NCI-H2196 treated with DMSO at 0.1 percent for 48 hours (cell line): ENCODE measurements around the gene TIMM9.
A peak's percentile ranks its signal among the peaks of the same experiment; 100 is the strongest.
"Not testable (repeated sequence)": the region's sequence is repeated elsewhere in the genome, so short reads cannot be mapped to it uniquely, and the experiment has no call there.

Experiments
- DNase-seq: peaks from one replicate; lab custom pipeline; 2025; ENCODE audit not compliant: unreplicated experiment; lab: John Stamatoyannopoulos, UW

The TIMM9 gene

GRCh38 chr14:58398895-58399294 is 28.4 kb downstream of the TIMM9 start:
- no peak for DNase-seq

- DNase-seq: no peak
Observed at GRCh38 chr14:58398495-58398894, 28.8 kb downstream of the TIMM9 start.

DNA sequence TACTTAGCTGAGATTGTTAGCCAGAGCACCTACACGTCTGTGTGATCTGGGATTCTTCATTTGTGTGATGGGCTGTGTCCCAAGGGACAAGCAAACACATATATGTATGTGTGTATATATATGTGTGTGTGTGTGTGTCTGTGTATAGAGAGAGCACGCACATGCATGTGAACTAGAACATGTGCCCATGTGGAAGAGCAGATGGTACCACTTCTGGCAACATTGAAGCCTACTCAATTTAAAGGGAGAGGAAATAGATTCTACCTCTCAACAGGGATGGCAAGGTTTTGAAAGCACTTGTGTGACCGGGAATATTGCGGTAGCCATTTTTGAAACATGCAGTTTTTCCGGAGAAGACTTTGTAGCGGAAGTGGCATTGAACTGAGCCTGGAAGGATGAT is 30.2 kb downstream of the TIMM9 start:
- no peak for DNase-seq

GRCh38 chr14:58395812-58396788 is 31.2 kb downstream of the TIMM9 start, which contains the start of gene TOMM20L:
TSS of gene TOMM20L (plus strand) at chr14:58395930. CDS start at chr14:58395958, 28 bp downstream.
- peak; percentile 54 for DNase-seq

GRCh38 chr14:58395562-58395811 is 31.8 kb downstream of the TIMM9 start:
- no peak for DNase-seq

- DNase-seq: no peak
Observed at GRCh38 chr14:58390830-58391229, 36.5 kb downstream of the TIMM9 start.

GRCh38 chr14:58376791-58377190 is 50.5 kb downstream of the TIMM9 start:
- DNase-seq: no peak

DNA sequence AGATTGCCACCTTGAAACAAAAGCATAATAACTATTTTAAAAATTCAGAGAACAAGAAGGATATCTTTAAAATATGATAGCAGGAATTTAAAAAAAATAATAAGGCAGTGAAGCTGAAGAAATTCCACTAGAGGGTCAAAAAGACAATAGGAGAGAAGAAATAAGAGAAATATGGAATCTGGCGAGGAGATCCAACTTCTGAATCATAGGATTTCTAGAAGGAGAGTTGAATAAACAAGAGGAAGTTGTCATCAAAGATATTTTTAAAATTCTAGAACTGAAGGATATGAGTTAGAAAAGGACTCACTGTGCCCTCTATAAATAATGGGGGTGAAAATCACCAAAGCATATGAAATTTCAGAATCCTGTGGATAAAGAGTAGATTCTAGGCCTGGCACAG is 58.4 kb downstream of the TIMM9 start:
- DNase-seq: no peak

DNA sequence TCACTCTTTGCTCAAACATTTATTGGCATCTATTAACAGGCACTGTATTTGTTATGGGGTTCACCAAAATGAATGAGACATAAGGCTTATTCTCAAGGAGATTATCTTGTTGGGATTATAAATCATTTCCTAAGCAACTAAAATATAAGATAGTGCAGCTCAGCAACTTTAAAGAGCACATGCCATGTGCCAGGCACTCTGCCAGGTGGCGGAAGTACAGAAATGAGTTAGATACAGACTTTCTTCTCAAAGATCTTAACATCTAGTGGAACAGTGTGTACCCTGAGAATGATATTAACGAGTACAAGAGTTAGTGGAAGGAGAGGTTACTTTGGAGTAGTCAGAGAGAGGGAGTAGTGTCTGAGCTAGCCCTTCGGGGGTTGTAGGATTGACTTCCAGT is 60.0 kb downstream of the TIMM9 start:
- DNase-seq: no peak

DNA sequence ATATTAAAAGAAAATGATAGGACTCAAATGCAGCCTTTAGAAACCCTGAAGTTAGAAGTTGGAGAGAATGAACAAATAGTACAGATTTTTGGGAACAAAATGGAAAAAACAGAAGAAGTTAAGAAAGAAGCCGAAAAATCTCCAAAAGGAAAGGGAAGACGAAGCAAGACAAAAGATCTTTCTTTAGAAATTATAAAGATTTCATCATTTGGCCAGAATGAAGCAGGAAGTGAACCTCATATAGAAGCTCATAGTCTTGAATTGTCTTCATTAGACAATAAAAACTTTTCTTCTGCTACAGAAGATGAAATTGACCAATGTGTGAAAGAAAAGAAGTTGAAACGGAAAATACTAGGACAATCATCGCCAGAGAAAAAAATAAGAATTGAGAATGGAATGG is 63.0 kb downstream of the TIMM9 start:
- DNase-seq: no peak

DNA sequence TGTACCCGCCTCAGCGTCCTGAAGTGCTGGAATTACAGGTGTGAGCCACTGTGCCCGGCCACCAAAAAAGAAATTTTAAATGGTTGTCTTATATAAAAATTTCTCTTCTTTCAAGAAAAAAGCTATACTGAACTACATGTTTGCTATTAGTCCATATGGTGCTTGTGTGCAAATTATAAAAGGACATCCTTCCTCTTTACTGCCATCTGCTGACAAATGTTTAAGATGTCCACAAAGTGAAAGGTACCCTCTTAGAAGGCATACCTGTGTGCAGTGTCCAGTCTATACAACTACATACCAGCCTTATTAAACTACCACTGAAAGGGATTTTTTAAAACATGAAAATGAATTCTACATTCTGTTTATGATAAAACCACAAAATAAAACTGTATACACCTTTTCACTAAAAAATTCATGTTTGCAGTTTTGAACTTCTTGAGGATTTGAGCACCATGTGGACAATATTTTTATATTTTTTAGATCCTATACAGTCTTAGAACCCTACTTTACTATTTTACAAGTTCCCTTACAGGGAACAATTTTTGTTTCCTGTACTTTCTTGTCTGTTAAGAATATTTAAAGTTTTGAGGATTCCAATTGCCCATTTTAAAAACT is 64.4 kb downstream of the TIMM9 start:
- DNase-seq: peak; percentile 6

GRCh38 chr14:58362272-58362671 is 65.1 kb downstream of the TIMM9 start:
- not testable (repeated sequence) for DNase-seq
